K562 (cell line): ENCODE results near the gene CLCF1. TPM values are rescaled to one million over a fixed set of nuclear protein-coding genes. Genes with fewer than 3 reads are reported as not detected.

ENCODE experiments used
- ATF7 ChIP-seq: fragments of 450-650 bp; IDR thresholded peaks from 2 replicates; pipeline ENCODE4 v1.7.1; 2014; ENCODE audit warnings: mild to moderate bottlenecking, moderate library complexity
- BDP1 ChIP-seq: IDR thresholded peaks from 3 replicates; pipeline ENCODE4 v1.6.1; 2011; ENCODE audit not compliant: insufficient read length, insufficient read depth
- BMI1 ChIP-seq: fragments of 150-350 bp; IDR thresholded peaks from 2 replicates; pipeline ENCODE4 v1.6.1; 2014; ENCODE audit warnings: low read length
- CC2D1A ChIP-seq: fragments of 450-650 bp; IDR thresholded peaks from 2 replicates; pipeline ENCODE4 v1.6.1; 2017; ENCODE audit warnings: mild to moderate bottlenecking
- CHD2 ChIP-seq: IDR thresholded peaks from 2 replicates; pipeline ENCODE4 v1.6.1; 2011; ENCODE audit warnings: low read depth, low read length
- ELF2 ChIP-seq: fragments of 250-450 bp; sonication (Bioruptor Pico); IDR thresholded peaks from 2 replicates; pipeline ENCODE4 v1.5.0; 2021; ENCODE audit warnings: mild to moderate bottlenecking
- GMEB1 ChIP-seq: fragments of 250-450 bp; sonication (Bioruptor Pico); IDR thresholded peaks from 2 replicates; pipeline ENCODE4 v1.4.0; 2020; ENCODE audit warnings: mild to moderate bottlenecking
- ILK ChIP-seq: fragments of 450-650 bp; IDR thresholded peaks from 2 replicates; pipeline ENCODE4 v1.6.1; 2016; ENCODE audit warnings: missing genetic modification characterization, low read depth, mild to moderate bottlenecking, missing compliant biosample characterization, moderate library complexity, borderline replicate concordance
- MCM5 ChIP-seq: fragments of 450-650 bp; IDR thresholded peaks from 2 replicates; pipeline ENCODE4 v1.6.1; 2016; ENCODE audit warnings: low read depth
- MXI1 ChIP-seq: IDR thresholded peaks from 2 replicates; pipeline ENCODE4 v1.6.1; 2011; ENCODE audit warnings: low read depth, mild to moderate bottlenecking, improper control_type of control experiment, low read length
- RAD21 ChIP-seq, 2 experiments: fragments of 250-450 bp in 1 of 2; fragments of 450-650 bp in 1 of 2; sonication (Bioruptor Pico) in 1 of 2; formaldehyde crosslinking in 1 of 2; IDR thresholded peaks in 1 of 2; conservative IDR thresholded peaks in 1 of 2; 2 replicates each; pipeline versions ENCODE4 v1.4.0 to v1.8.0; 2020 to 2022; ENCODE audit warnings: mild to moderate bottlenecking in 2 of 2, moderate library complexity in 1 of 2
- RCOR1 ChIP-seq, 2 experiments: IDR thresholded peaks; 2 replicates each; pipeline ENCODE4 v1.6.1; 2012; ENCODE audit warnings: low read depth in 2 of 2, low read length in 2 of 2, borderline replicate concordance in 1 of 2, improper control_type of control experiment in 1 of 2
- SMC3 ChIP-seq: conservative IDR thresholded peaks from 2 replicates; pipeline ENCODE4 v1.6.1; 2011; ENCODE audit warnings: low read depth, low read length, improper control_type of control experiment; ENCODE audit not compliant: insufficient read depth
- SREBF2 ChIP-seq: sonication (generic); formaldehyde crosslinking; IDR thresholded peaks from 2 replicates; pipeline ENCODE4 v1.4.0; 2020; ENCODE audit warnings: mild to moderate bottlenecking, missing genetic modification reagents
- TFAP4 ChIP-seq: sonication (generic); formaldehyde crosslinking; IDR thresholded peaks from 2 replicates; pipeline ENCODE4 v1.8.0; 2022; ENCODE audit warnings: missing genetic modification reagents, mild to moderate bottlenecking, moderate library complexity, borderline replicate concordance
- TOE1 ChIP-seq, 2 experiments: fragments of 450-650 bp in 1 of 2; sonication (generic) in 1 of 2; formaldehyde crosslinking in 1 of 2; IDR thresholded peaks; 2 replicates each; pipeline versions ENCODE4 v1.7.1 to v1.8.0; 2016 to 2022; ENCODE audit warnings: borderline replicate concordance in 2 of 2, mild to moderate bottlenecking in 2 of 2, antibody characterized with exemption in 1 of 2, inconsistent platforms in 1 of 2, low read depth in 1 of 2, missing genetic modification reagents in 1 of 2, moderate library complexity in 1 of 2
- VEZF1 ChIP-seq: fragments of 200-800 bp; sonication (Bioruptor generic); IDR thresholded peaks from 2 replicates; pipeline ENCODE4 v1.6.1; 2017; ENCODE audit warnings: missing genetic modification characterization, missing compliant biosample characterization
- YBX1 ChIP-seq: fragments of 450-650 bp; IDR thresholded peaks from 2 replicates; pipeline ENCODE4 v1.7.1; 2016; ENCODE audit warnings: mild to moderate bottlenecking
- ZBTB1 ChIP-seq: sonication (generic); formaldehyde crosslinking; IDR thresholded peaks from 2 replicates; pipeline ENCODE4 v1.8.1; 2023; ENCODE audit warnings: missing genetic modification reagents, low read depth, mild to moderate bottlenecking, borderline replicate concordance
- ZBTB9 ChIP-seq: fragments of 450-650 bp; formaldehyde crosslinking; IDR thresholded peaks from 2 replicates; pipeline ENCODE4 v1.4.0; 2020; ENCODE audit warnings: mild to moderate bottlenecking, moderate library complexity
- ZNF197 ChIP-seq: fragments of 200-800 bp; sonication (Bioruptor generic); IDR thresholded peaks from 2 replicates; pipeline ENCODE4 v1.6.1; 2016; ENCODE audit warnings: low read depth, missing genetic modification characterization, missing compliant biosample characterization
- polyA plus RNA-seq, 8 experiments: library from polyadenylated mRNA; depleted of rRNA in 4 of 8; stranded (reverse) in 5 of 8; unstranded in 3 of 8; fragments of >200 nt; fragmentation: Nextera tagmentation in 2 of 8; fragmentation: Illumina TruSeq in 1 of 8; extraction: Ambion mirVana in 2 of 8; extraction: Trizol in 1 of 8; gene quantifications; 2 replicates each; pipeline versions ENCODE4 v1.2.1 to v1.2.3, GENCODE V29; 2011 to 2014; ENCODE audit warnings: inconsistent platforms in 1 of 8, missing spikeins in 1 of 8
- total RNA-seq, 7 experiments: library from RNA; depleted of rRNA in 6 of 7; stranded (reverse); fragments of >200 nt in 6 of 7; fragmentation: Illumina TruSeq in 2 of 7; extraction: Trizol in 2 of 7; gene quantifications; 2 replicates each; pipeline versions ENCODE4 v1.2.1 to v1.2.3, GENCODE V29; 2011 to 2021; ENCODE audit warnings: low replicate concordance in 1 of 7

Gene CLCF1
- total and polyA plus RNA-seq, 9 of the 15 experiments (the other 6 are each of a cell fraction or from before 2014, with no cell fraction given), result 0.49 to 5.8 (median 3.0) TPM

- no peak for TF ChIP-seq ILK (tag)
- peak; percentile 82 for TF ChIP-seq VEZF1 (CRISPR knock-in tag)
- peak; percentile 93 for TF ChIP-seq CC2D1A
- peak in 1 of 2 experiments; percentile 24; a peak in 1 of 4 replicates for TF ChIP-seq RCOR1 (IDR thresholded peaks at IDR 0.05; ENCODE audit: borderline replicate concordance in 1 of 2, low read depth in 2 of 2, low read length in 2 of 2)
- peak; percentile 72 for TF ChIP-seq ATF7
- TF ChIP-seq ZBTB1 (CRISPR knock-in tag), result peak; percentile 97
- TF ChIP-seq MXI1, result peak; percentile 97
- peak; percentile 99 for TF ChIP-seq BMI1
- no peak for TF ChIP-seq YBX1
- TF ChIP-seq SMC3, result peak; percentile 96
- TF ChIP-seq TOE1 (IDR thresholded peaks at IDR 0.05; ENCODE audit: borderline replicate concordance), result peak; percentile 76
- TF ChIP-seq TOE1 (CRISPR knock-in tag; IDR thresholded peaks at IDR 0.05; ENCODE audit: borderline replicate concordance, low read depth), result no peak
- peak; percentile 98 for TF ChIP-seq TFAP4 (CRISPR knock-in tag)
- TF ChIP-seq SREBF2 (CRISPR knock-in tag), result no peak
- TF ChIP-seq ELF2 (CRISPR knock-in tag), result peak; percentile 90
- TF ChIP-seq MCM5, result no peak
- TF ChIP-seq RAD21 (CRISPR knock-in tag; conservative IDR thresholded peaks at IDR 0.05 in 1 of 2, IDR thresholded peaks at IDR 0.05 in 1 of 2), result peak; percentile 99 to 100
- TF ChIP-seq GMEB1 (CRISPR knock-in tag), result 0 out of 2 replicates have a peak, but pooled peaks have one; percentile 19
- peak; percentile 36; the same call in 1 of the 2 replicates for TF ChIP-seq CHD2
- TF ChIP-seq ZNF197 (CRISPR knock-in tag), result no peak
- no peak for TF ChIP-seq BDP1
- 0 out of 2 replicates have a peak, but pooled peaks have one; percentile 75 for TF ChIP-seq ZBTB9 (CRISPR knock-in tag)
Observed at GRCh38 chr11:67317205-67317887, 56.1 kb downstream of the CLCF1 start (continued).
